ENCODE data around the gene ARHGEF25.
"Not testable (repeated sequence)": the region's sequence is repeated elsewhere in the genome, so short reads cannot be mapped to it uniquely, and the experiment has no call there.

The ARHGEF25 gene

GRCh38 chr12:57609781-57610553 lies 1.3 kb upstream of the ARHGEF25 start:
- DNase-seq: peak; percentile 20

DNA sequence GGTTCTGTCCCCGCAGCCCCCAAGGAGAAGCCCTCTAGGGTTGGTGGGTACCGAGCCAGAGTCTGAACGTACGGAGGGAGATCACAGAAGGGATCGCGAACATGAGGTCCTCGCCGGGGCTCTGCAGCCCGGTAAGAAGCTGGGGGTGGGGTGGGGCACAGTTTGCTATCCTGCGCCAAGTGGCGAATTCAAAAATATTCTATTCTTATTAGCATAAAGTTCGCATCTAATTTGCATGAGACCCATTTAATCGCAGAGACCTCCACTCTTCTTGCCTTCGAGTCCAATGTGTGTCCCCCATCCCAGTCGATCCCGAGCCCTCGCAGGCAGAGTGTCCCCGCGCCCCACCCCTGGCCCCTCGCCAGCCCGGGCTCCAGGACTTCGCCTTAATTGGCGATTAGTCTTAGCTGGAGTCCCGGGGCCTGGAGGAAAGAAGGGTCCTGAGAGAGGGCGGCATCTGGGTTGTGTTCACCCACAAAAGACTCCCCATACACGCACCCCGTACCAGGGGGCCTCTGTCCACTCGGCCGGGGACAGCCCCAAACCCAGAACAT lies 604 bp upstream of the ARHGEF25 start:
- no peak for DNase-seq

DNA sequence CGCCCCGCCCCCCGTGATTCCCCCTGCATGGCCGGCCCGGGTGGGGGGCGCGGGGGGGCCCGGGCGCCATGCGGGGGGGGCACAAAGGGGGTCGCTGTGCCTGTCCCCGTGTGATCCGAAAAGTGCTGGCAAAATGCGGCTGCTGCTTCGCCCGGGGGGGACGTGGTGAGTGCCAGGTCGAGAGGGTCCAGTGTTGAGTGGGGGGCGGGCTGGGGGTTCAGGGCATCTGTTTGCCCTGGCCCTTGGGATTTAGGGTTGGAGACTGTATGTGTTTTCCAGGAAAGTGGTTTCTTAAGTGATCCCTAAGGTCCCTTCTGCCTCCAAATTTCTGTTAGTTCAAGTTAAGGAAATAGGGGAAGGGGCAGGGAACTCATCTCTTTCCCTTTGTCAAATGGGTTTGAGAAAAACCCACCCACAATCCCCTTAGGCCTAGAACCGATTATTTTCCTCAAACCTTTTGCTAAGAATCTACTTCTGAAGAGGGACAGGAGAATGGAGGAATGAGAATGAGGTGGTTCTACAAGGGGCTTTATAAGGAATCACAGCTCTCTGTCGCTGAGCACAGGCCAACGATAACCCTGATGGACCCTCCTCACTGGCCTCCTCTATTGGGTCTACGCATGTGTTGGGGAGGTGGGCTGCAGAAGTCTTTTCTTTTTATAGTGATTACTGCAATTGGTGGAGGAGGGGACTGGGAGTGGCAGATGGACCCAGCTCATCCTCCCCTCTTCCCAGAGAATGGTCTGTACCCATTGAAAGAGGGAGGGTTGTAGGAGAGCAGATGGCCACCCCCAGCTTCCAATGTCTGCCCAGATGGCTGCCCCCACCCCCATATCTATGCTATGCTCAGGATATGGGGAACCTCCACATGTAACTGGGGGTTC lies 834 bp downstream of the ARHGEF25 start:
- no peak for DNase-seq

DNA sequence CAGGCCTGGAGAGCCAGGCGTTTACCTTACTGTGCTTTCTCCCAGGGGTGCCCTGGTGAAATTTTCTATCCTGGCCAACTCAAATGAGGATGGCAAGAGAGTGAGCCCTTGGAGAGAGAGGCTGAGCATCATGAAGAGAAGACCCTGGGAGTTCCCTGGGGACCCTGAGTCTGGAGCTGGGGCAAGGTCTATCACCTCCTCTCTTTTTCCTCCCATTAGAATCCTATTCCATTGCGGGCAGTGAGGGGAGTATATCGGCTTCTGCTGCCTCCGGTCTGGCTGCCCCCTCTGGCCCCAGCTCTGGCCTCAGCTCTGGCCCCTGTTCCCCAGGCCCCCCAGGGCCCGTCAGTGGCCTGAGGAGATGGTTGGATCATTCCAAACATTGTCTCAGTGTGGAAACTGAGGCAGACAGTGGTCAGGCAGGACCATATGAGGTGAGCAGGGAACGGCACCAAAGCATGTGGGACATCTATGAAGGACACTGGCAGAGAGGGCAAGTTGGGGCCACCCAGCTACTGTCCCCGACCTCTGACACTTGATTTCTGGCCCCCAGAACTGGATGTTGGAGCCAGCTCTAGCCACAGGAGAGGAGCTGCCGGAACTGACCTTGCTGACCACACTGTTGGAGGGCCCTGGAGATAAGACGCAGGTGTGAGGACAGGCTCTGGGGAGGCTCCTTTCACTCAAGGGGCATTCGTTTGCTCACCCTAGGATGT lies 1.6 kb downstream of the ARHGEF25 start:
- no peak for DNase-seq

DNA sequence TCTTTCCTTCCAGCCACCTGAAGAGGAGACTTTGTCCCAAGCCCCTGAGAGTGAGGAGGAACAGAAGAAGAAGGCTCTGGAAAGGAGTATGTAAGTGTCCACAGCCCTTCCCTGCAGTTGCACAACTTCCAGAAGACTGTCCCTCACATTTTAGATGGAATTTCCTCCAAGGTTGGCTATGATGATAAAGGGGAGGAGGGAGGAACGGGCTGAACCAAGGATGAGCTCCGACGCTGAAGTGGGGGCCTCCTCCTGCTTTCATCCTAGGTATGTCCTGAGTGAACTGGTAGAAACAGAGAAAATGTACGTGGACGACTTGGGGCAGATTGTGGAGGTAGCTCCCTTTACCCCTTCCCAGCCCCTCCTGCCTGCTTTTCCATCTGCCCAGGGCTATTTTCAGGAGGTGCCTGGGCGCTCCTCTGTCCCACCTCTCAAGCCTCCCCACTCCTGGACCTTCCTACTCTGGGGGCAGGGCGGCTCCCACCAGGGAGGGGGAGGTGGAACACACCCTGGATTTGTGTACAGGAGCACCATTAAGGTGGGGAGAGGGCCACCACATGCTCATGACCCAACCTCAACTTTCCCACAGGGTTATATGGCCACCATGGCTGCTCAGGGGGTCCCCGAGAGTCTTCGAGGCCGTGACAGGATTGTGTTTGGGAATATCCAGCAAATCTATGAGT lies 2.3 kb downstream of the ARHGEF25 start:
- DNase-seq: no peak

DNA sequence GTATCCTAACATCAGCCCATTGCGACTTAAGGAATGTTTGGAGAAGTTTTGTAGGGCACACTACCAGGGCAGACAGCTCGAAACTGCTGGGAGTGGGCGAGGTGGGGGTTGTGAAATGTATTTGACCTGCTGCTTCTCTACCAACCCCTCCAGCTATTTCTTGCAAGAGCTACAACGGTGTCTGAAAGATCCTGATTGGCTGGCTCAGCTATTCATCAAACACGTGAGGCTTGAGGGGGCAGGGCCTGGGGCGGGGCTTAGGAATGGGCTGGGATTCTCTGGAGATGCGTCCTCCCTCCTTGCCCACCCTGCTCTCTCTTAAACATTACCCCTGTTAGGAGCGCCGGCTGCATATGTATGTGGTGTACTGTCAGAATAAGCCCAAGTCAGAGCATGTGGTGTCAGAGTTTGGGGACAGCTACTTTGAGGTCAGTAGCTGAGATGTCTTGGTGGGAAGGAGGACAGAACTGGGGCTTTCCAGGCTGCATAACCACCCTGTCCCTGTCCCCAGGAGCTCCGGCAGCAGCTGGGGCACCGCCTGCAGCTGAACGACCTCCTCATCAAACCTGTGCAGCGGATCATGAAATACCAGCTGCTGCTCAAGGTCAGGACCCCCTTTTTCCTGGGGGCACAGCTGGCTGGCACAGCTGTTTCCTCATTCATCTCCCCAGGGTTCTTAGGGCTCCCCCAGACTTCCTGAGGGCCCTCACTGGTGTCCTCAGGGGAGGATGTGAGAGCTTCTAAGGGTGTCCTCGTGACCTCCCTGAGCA lies 3.1 kb downstream of the ARHGEF25 start:
- DNase-seq: peak; percentile 36

GRCh38 chr12:57614948-57615500 lies 3.8 kb downstream of the ARHGEF25 start:
- no peak for DNase-seq

GRCh38 chr12:57615637-57616036 lies 4.4 kb downstream of the ARHGEF25 start:
- no peak for DNase-seq

GRCh38 chr12:57616383-57617101 lies 5.3 kb downstream of the ARHGEF25 start:
- DNase-seq: no peak

- DNase-seq: no peak
Observed at GRCh38 chr12:57617942-57618341, 6.7 kb downstream of the ARHGEF25 start.

DNA sequence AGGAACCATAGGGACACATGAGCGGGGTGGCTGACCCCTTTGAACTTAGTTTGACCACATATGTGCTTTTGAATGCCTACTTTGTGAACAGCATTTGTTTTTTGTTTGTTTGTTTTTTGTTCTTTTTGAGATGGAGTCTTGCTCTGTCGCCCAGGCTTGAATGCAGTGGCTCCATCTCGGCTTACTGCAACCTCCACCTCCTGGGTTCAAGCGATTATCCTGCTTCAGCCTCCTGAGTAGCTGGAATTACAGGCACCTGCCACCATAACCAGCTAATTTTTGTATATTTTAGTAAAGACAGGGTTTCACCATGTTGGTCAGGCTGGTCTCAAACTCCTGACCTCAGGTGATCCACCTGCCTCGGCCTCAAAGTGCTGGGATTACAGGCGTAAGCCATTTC lies 7.2 kb downstream of the ARHGEF25 start:
- not testable (repeated sequence) for DNase-seq

DNA sequence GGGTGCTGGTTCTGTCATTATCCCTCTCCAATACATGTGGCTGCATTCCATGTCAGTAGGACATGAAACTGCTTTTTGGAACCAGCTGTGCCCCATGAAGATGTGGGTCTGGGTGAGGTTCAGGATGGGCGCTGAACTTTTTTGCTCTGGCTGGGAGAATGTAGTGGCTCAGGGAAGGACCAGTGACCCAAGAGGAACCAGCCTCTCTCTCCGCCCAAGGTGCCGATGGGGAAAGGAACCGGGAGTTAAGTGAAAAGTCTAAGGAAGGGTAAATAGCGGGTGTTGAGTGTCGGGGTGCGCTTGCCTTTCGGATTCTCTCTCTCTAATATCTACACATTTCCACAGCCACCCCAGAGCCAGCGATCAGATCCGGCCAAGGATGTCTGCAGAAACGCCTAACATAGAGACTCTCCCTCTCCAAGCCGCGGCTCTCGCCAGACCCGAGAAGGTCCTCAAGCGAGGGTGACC lies 7.8 kb downstream of the ARHGEF25 start:
- no peak for DNase-seq

DNA sequence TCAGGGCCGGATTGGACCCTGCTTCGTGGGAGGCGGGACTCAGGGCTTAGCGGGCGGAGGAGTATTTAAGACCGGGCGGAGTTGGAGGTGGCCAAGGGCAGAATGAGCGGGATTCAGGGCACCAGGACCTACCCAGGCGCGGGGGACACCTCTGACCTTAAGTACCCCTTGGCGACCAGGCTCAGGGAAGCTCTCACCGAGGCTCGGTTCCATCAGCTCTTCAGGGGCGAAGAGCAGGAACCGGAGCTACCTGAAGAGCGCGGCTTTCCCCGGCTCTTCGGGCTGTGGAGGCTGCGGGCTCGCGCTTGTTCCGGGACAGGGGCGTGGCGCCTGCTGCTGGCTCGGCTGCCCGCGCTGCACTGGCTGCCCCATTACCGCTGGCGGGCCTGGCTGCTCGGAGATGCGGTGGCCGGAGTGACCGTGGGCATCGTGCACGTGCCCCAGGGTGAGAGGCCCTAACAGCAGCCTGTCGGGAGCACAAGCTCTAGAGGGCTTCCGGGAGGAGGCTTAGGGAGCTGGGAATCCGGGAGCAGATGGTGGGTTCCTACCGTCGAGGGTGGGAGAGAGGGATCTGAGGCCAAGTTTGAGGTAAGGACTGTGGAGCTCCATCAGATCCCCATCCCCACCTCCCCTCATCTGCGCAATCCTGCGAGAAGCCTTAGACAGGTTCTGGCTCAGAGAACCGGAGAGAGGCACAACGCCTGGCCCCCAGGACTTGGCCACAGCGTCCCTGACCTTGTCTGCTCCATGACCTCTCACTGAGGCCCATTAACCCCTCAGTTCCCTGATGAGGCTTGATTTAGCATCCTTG lies 8.4 kb downstream of the ARHGEF25 start:
- DNase-seq: no peak

GRCh38 chr12:57620245-57620935 lies 9.2 kb downstream of the ARHGEF25 start:
- no peak for DNase-seq

DNA sequence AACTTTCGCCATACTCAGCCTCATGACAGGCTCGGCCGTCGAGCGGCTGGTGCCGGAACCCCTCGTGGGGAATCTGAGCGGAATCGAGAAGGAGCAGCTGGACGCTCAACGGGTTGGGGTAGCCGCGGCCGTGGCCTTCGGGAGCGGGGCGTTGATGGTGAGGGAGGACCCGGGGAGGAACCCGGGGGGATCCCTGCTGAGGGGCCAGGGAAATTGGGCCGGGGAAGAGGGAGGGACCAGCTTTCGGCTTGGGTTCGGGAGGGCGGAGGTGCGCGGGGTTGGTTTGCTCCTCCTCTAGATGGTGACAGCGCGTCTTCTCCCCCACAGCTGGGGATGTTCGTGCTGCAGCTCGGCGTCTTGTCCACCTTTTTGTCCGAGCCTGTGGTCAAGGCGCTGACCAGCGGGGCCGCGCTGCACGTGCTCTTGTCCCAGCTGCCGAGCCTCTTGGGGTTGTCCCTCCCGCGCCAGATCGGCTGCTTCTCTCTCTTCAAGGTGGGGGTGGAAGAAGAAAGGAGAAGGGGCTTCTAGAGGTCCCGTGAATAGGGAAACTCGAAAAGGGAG lies 9.8 kb downstream of the ARHGEF25 start:
- DNase-seq: no peak

- DNase-seq: peak; percentile 65
Observed at GRCh38 chr12:57621497-57622292, 10.5 kb downstream of the ARHGEF25 start.
